HG03280 (cell line): ENCODE measurements around the gene ARHGEF4.
"Not testable (repeated sequence)": the region's sequence is repeated elsewhere in the genome, so short reads cannot be mapped to it uniquely, and the experiment has no call there.

ENCODE experiments used
- ATAC-seq: cut with Tn5 transposase; IDR thresholded peaks from one replicate; pipeline ENCODE4 v1.9.1; 2021; ENCODE audit warnings: mild to moderate bottlenecking, moderate library complexity; ENCODE audit not compliant: unreplicated experiment

The ARHGEF4 gene

GRCh38 chr2:131075578-131075977 is 238.9 kb downstream of the ARHGEF4 start:
- ATAC-seq, result not testable (repeated sequence)

GRCh38 chr2:131076707-131077106 is 240.0 kb downstream of the ARHGEF4 start:
- no peak for ATAC-seq

GRCh38 chr2:131077182-131077846 is 240.6 kb downstream of the ARHGEF4 start:
- ATAC-seq, result no peak

DNA sequence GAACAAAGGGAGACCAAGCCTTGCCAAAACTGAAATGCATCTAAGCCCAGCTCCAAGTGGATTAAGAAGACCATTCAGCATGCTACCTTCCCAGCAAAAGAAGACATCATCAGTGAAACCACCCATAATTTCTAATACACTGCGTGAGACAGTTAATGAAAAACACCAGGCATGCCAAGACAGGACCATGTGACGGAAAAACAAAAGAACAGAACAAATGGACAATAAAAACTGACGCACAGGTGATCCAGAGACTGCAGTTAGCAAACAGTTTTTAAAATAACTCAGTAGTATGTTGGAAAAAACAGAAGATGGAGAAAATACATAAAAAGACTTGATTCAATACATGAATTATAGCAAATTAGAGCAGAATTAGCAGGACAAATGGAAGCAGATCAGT is 241.3 kb downstream of the ARHGEF4 start:
- ATAC-seq, result no peak

- not testable (repeated sequence) for ATAC-seq
Measured at GRCh38 chr2:131079931-131080330, 243.2 kb downstream of the ARHGEF4 start.

- ATAC-seq, result no peak
Measured at GRCh38 chr2:131081190-131081589, 244.5 kb downstream of the ARHGEF4 start.

DNA sequence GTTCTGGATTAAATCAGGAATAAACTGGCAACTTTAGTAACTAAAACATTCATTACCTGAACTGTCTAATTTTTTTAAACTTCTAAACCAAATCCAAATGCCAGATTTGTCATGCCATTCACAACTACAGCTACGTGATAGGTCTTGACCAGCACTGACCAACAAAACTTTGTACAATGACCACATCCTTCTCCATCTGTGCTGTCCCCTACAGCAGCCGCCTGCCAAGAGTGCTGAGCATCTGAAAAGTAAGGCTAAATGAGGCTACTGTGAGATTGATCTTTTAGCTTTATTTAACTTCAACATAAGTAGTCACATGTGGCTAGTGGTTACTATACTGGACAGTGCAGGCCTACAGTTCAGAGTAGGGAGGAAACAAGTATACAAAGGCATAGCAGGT is 248.9 kb downstream of the ARHGEF4 start:
- no peak for ATAC-seq

- no peak for ATAC-seq
Measured at GRCh38 chr2:131092458-131093005, 255.8 kb downstream of the ARHGEF4 start.

- ATAC-seq, result peak; percentile 84
Measured at GRCh38 chr2:131093006-131093695, 256.4 kb downstream of the ARHGEF4 start, which contains the start of gene FAM168B. FAM168B (minus strand) TSS chr2:131093460; CDS start chr2:131082646, 10,814 bp downstream.

GRCh38 chr2:131093696-131094462 is 257.2 kb downstream of the ARHGEF4 start:
- ATAC-seq, result peak; percentile 67

- no peak for ATAC-seq
Measured at GRCh38 chr2:131094463-131095281, 258.0 kb downstream of the ARHGEF4 start.
